Suprapubic skin (tissue), 3 donors: ENCODE results near the gene ST7.

Experiments used
- CTCF ChIP-seq, 2 donors: fragments of 200-600 bp in 1 of 2; fragments of 450-650 bp in 1 of 2; sonication (generic) in 1 of 2; IDR thresholded peaks; one replicate each; pipeline ENCODE4 v1.5.1; 2016 to 2019; ENCODE audit warnings: antibody characterized with exemption in 2 of 2, mild to moderate bottlenecking in 1 of 2, moderate library complexity in 1 of 2
- EP300 ChIP-seq: sonication (generic); formaldehyde crosslinking; IDR thresholded peaks from one replicate; pipeline ENCODE4 v1.6.1; 2017; ENCODE audit warnings: antibody characterized with exemption
- POLR2A ChIP-seq, 2 donors: fragments of 450-650 bp; IDR thresholded peaks; one replicate each; pipeline ENCODE4 v1.6.1; 2017; ENCODE audit warnings: antibody characterized with exemption in 2 of 2, mild to moderate bottlenecking in 2 of 2, moderate library complexity in 2 of 2

DNA sequence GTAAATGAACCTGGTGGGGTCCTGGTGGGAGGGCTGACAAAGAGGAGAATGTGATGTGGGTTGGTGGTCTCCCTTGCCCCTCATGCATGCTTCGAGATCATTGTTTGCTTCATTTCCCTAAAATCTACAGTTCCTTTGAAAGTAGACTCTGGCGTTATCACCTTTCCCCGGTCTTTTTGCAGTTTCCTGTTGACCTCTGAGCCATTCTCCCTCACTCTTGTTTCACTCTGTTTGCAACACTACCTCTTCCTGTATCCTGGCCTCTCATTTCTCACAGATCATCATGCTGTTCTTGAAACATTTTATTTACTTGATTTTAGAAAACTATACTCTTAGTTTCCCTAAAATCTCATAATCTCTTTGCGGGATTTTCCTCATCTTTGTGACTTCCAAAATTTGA is 189.8 kb downstream of the ST7 start:
- TF ChIP-seq EP300 (no peak), CTCF (IDR thresholded peaks at IDR 0.05) (no peak), POLR2A (IDR thresholded peaks at IDR 0.05) (no peak)
